Thymus (tissue), 11 donors: Measurements from ENCODE around the gene SLC8A2. TPM values are rescaled to one million over a fixed set of nuclear protein-coding genes. Genes with fewer than 3 reads are reported as not detected.

ENCODE experiments used
- DNase-seq, 9 donors: peaks; one replicate each; pipeline ENCODE4 v3.0.0-alpha.2; 2013; ENCODE audit warnings: low spot score in 9 of 9, low read depth in 6 of 9, missing footprints in 1 of 9
- H3K27ac ChIP-seq, 2 donors: one replicate each; pipeline ENCODE4 v1.5.1; 2013; ENCODE audit warnings: control low read depth in 1 of 2, low read depth in 1 of 2, low read length in 1 of 2, mild to moderate bottlenecking in 1 of 2, moderate library complexity in 1 of 2
- H3K27me3 ChIP-seq, 2 donors: one replicate each; pipeline ENCODE4 v1.5.1; 2013; ENCODE audit warnings: low read length in 1 of 2; ENCODE audit not compliant: control insufficient read depth in 2 of 2, insufficient read depth in 1 of 2
- H3K36me3 ChIP-seq, 2 donors: one replicate each; pipeline ENCODE4 v1.5.1; 2013; ENCODE audit warnings: low read length in 1 of 2, mild to moderate bottlenecking in 1 of 2, moderate library complexity in 1 of 2; ENCODE audit not compliant: control insufficient read depth in 2 of 2, insufficient read depth in 2 of 2
- H3K4me1 ChIP-seq, 2 donors: one replicate each; pipeline ENCODE4 v1.5.1; 2013; ENCODE audit warnings: low read length in 2 of 2; ENCODE audit not compliant: control insufficient read depth in 2 of 2, insufficient read depth in 2 of 2
- H3K4me3 ChIP-seq, 2 donors: one replicate each; pipeline ENCODE4 v1.5.1; 2013; ENCODE audit warnings: low read length in 2 of 2, control low read depth in 1 of 2, mild to moderate bottlenecking in 1 of 2
- H3K9me3 ChIP-seq, 2 donors: one replicate each; pipeline ENCODE4 v1.5.1; 2013; ENCODE audit warnings: low read length in 1 of 2, mild to moderate bottlenecking in 1 of 2; ENCODE audit not compliant: control insufficient read depth in 2 of 2, insufficient read depth in 1 of 2
- WGBS: extraction: QIAGEN DNeasy Blood & Tissue Kit; methylation state at CpG from one replicate; pipeline ENCODE4 v1.1.7; 2013; 5-methylcytosine and 5-hydroxymethylcytosine counted together
- polyA plus RNA-seq: library from polyadenylated mRNA; stranded (reverse); fragments of 200-250 nt; gene quantifications from one replicate; pipeline ENCODE4 v1.2.3, GENCODE V29; 2013
- total RNA-seq: library from RNA; stranded (reverse); fragments of 120-200 nt; gene quantifications from one replicate; pipeline ENCODE4 v1.2.4, GENCODE V29; 2013
- donor health status: healthy.

SLC8A2 gene
- total and polyA plus RNA-seq, 2 donors = 0.14 to 0.16 TPM

- 52% methylated on average over 4 of the region's 4 CpGs for WGBS
- Histone ChIP-seq H3K4me1 (peaks cover 23 to 24% of the 10 kb centered on the region in 2 donors), H3K36me3 (no peaks in the 10 kb centered on the region), H3K4me3 (no peak overlapping the region), H3K27ac (no peak overlapping the region), H3K27me3 (peaks cover 27 to 91% of the 10 kb centered on the region in 2 donors), H3K9me3 (peaks cover 8 to 15% of the 10 kb centered on the region in 2 donors)
- DNase-seq = no peak
Measured at GRCh38 chr19:47445527-47445926, 26.2 kb downstream of the SLC8A2 start.

GRCh38 chr19:47444388-47444821 is 27.3 kb downstream of the SLC8A2 start:
- 20% methylated on average over 22 of the region's 22 CpGs for WGBS
- Histone ChIP-seq H3K4me1 (peaks cover 23 to 24% of the 10 kb centered on the region in 2 donors), H3K27me3 (peaks cover 23 to 82% of the 10 kb centered on the region in 2 donors), H3K4me3 (no peak overlapping the region), H3K36me3 (no peaks in the 10 kb centered on the region), H3K27ac (no peak overlapping the region), H3K9me3 (peaks cover 8 to 15% of the 10 kb centered on the region in 2 donors)
- DNase-seq = peak in 5 of 9 donors; percentile 35 to 67 (median 54)

GRCh38 chr19:47443331-47443730 is 28.4 kb downstream of the SLC8A2 start:
- H3K4me3 ChIP-seq = no peak overlapping the region
- H3K36me3 ChIP-seq = no peaks in the 10 kb centered on the region
- H3K27ac ChIP-seq = no peak overlapping the region
- peaks cover 18 to 79% of the 10 kb centered on the region in 2 donors for H3K27me3 ChIP-seq
- H3K4me1 ChIP-seq = peaks cover 23 to 24% of the 10 kb centered on the region in 2 donors
- WGBS = 78% methylated on average over 12 of the region's 12 CpGs
- H3K9me3 ChIP-seq = peaks cover 8 to 15% of the 10 kb centered on the region in 2 donors
- no peak for DNase-seq

GRCh38 chr19:47438793-47439220 is 32.9 kb downstream of the SLC8A2 start:
- 42% methylated on average over 5 of the region's 5 CpGs for WGBS
- no peak for DNase-seq
- H3K4me3 ChIP-seq = no peak overlapping the region
- no peaks in the 10 kb centered on the region for H3K36me3 ChIP-seq
- peaks cover 0 to 3% of the 10 kb centered on the region in 2 donors for H3K4me1 ChIP-seq
- H3K27ac ChIP-seq = no peak overlapping the region
- peaks cover 0 to 51% of the 10 kb centered on the region in 2 donors for H3K27me3 ChIP-seq
- H3K9me3 ChIP-seq = peaks cover 0 to 3% of the 10 kb centered on the region in 2 donors

- WGBS = 47% methylated on average over 12 of the region's 12 CpGs
- Histone ChIP-seq H3K4me1 (peaks cover 0 to 3% of the 10 kb centered on the region in 2 donors), H3K36me3 (no peaks in the 10 kb centered on the region), H3K9me3 (no peaks in the 10 kb centered on the region), H3K27me3 (peaks cover 0 to 44% of the 10 kb centered on the region in 2 donors), H3K4me3 (no peak overlapping the region), H3K27ac (no peak overlapping the region)
- DNase-seq = peak in 1 of 9 donors; percentile 38
Measured at GRCh38 chr19:47437500-47437899, 34.2 kb downstream of the SLC8A2 start.

- Histone ChIP-seq H3K27ac (no peak overlapping the region), H3K27me3 (peaks cover 0 to 46% of the 10 kb centered on the region in 2 donors), H3K4me1 (peaks cover 0 to 3% of the 10 kb centered on the region in 2 donors)
Measured at GRCh38 chr19:47436712-47437401, 34.8 kb downstream of the SLC8A2 start.

GRCh38 chr19:47435883-47436417 is 35.7 kb downstream of the SLC8A2 start:
- peaks cover 8 to 50% of the 10 kb centered on the region in 2 donors for H3K27me3 ChIP-seq
- no peak for DNase-seq

More at GRCh38 chr19:47436712-47437401, 34.8 kb downstream of the SLC8A2 start:
- Histone ChIP-seq H3K4me3 (no peak overlapping the region), H3K36me3 (no peaks in the 10 kb centered on the region), H3K9me3 (no peaks in the 10 kb centered on the region)
- WGBS = 38% methylated on average over 17 of the region's 17 CpGs
- peak; percentile 39 to 87 (median 67) for DNase-seq

GRCh38 chr19:47435196-47435595 is 36.5 kb downstream of the SLC8A2 start:
- Histone ChIP-seq H3K9me3 (peaks cover 0 to 5% of the 10 kb centered on the region in 2 donors), H3K36me3 (no peaks in the 10 kb centered on the region), H3K27me3 (peaks cover 14 to 54% of the 10 kb centered on the region in 2 donors), H3K4me1 (peaks cover 0 to 3% of the 10 kb centered on the region in 2 donors), H3K4me3 (no peak overlapping the region), H3K27ac (no peak overlapping the region)
- 45% methylated on average over 16 of the region's 16 CpGs for WGBS
- DNase-seq = peak in 1 of 9 donors; percentile 45

More at GRCh38 chr19:47435883-47436417, 35.7 kb downstream of the SLC8A2 start:
- Histone ChIP-seq H3K9me3 (no peaks in the 10 kb centered on the region), H3K36me3 (no peaks in the 10 kb centered on the region), H3K4me3 (no peak overlapping the region), H3K27ac (no peak overlapping the region), H3K4me1 (peaks cover 0 to 3% of the 10 kb centered on the region in 2 donors)
- WGBS = 85% methylated on average over 6 of the region's 6 CpGs

- H3K27me3 ChIP-seq = peaks cover 23 to 65% of the 10 kb centered on the region in 2 donors
- peaks cover 0 to 10% of the 10 kb centered on the region in 2 donors for H3K4me1 ChIP-seq
- no peak for DNase-seq
- H3K9me3 ChIP-seq = peaks cover 0 to 5% of the 10 kb centered on the region in 2 donors
- H3K36me3 ChIP-seq = no peaks in the 10 kb centered on the region
- H3K27ac ChIP-seq = no peak overlapping the region
- H3K4me3 ChIP-seq = no peak overlapping the region
- 89% methylated on average over 7 of the region's 7 CpGs for WGBS
Measured at GRCh38 chr19:47434088-47434487, 37.6 kb downstream of the SLC8A2 start.
